Measurements from ENCODE around the gene RASSF5. TPM values are rescaled to one million over a fixed set of nuclear protein-coding genes. Genes with fewer than 3 reads are reported as not detected.

RASSF5 gene
- total RNA-seq, 2 experiments from 2014 or later, result 257 to 258 TPM

- Mint-ChIP-seq H3K27me3 (ENCODE audit: low read depth) (peaks cover 22% of the 10 kb centered on the region), H3K36me3 (ENCODE audit: low read depth) (no peaks in the 10 kb centered on the region), H3K4me1 (ENCODE audit: low read depth) (peaks cover 31% of the 10 kb centered on the region), H3K27ac (no peak overlapping the region), H3K4me3 (no peak overlapping the region), H3K9me3 (no peaks in the 10 kb centered on the region)
- CTCF ChIA-PET, result interaction anchor here (0.5 kb wide), 1 partner anchor 122 kb away, joined by 3 read pairs; no protein-coding TSS in a partner anchor
- intact Hi-C loops (cut with micrococcal nuclease), result no loop called here
- DNase-seq, result no peak
Observed at GRCh38 chr1:206509612-206510257, 2.4 kb downstream of the RASSF5 start.

- peaks cover 22% of the 10 kb centered on the region for H3K27me3 Mint-ChIP-seq (ENCODE audit: low read depth)
- intact Hi-C loops (cut with micrococcal nuclease), result no loop called here
- H3K27ac Mint-ChIP-seq, result no peak overlapping the region
- no peaks in the 10 kb centered on the region for H3K36me3 Mint-ChIP-seq (ENCODE audit: low read depth)
- peaks cover 28% of the 10 kb centered on the region for H3K4me1 Mint-ChIP-seq (ENCODE audit: low read depth)
- DNase-seq, result no peak
- H3K4me3 Mint-ChIP-seq, result no peak overlapping the region
- no peaks in the 10 kb centered on the region for H3K9me3 Mint-ChIP-seq
- CTCF ChIA-PET, result no interaction called here
Observed at GRCh38 chr1:206510371-206510770, 3.0 kb downstream of the RASSF5 start.

GRCh38 chr1:206511362-206512057 lies 4.2 kb downstream of the RASSF5 start:
- no peak overlapping the region for H3K4me3 Mint-ChIP-seq
- H3K9me3 Mint-ChIP-seq, result no peaks in the 10 kb centered on the region
- H3K27me3 Mint-ChIP-seq (ENCODE audit: low read depth), result peaks cover 22% of the 10 kb centered on the region
- no peak for DNase-seq
- H3K36me3 Mint-ChIP-seq (ENCODE audit: low read depth), result no peaks in the 10 kb centered on the region
- CTCF ChIA-PET, result no interaction called here
- H3K4me1 Mint-ChIP-seq (ENCODE audit: low read depth), result peaks cover 24% of the 10 kb centered on the region
- no peak overlapping the region for H3K27ac Mint-ChIP-seq
- intact Hi-C loops (cut with micrococcal nuclease), result no loop called here

- intact Hi-C loops (cut with micrococcal nuclease), result no loop called here
- no peak overlapping the region for H3K27ac Mint-ChIP-seq
- DNase-seq, result no peak
- CTCF ChIA-PET, result interaction anchor here (1.0 kb wide), 1 partner anchor 22 kb away, joined by 3 read pairs; no protein-coding TSS in a partner anchor
- H3K27me3 Mint-ChIP-seq (ENCODE audit: low read depth), result peaks cover 22% of the 10 kb centered on the region
- H3K9me3 Mint-ChIP-seq, result no peaks in the 10 kb centered on the region
- H3K36me3 Mint-ChIP-seq (ENCODE audit: low read depth), result no peaks in the 10 kb centered on the region
- H3K4me3 Mint-ChIP-seq, result no peak overlapping the region
- peaks cover 22% of the 10 kb centered on the region for H3K4me1 Mint-ChIP-seq (ENCODE audit: low read depth)
Observed at GRCh38 chr1:206512058-206512850, 4.9 kb downstream of the RASSF5 start.

GRCh38 chr1:206512851-206513180 lies 5.5 kb downstream of the RASSF5 start:
- CTCF ChIA-PET, result interaction anchor here (1.0 kb wide), 1 partner anchor 23 kb away, joined by 3 read pairs; no protein-coding TSS in a partner anchor
- Mint-ChIP-seq H3K36me3 (ENCODE audit: low read depth) (no peaks in the 10 kb centered on the region), H3K4me3 (no peak overlapping the region), H3K27me3 (ENCODE audit: low read depth) (peaks cover 22% of the 10 kb centered on the region), H3K4me1 (ENCODE audit: low read depth) (peaks cover 22% of the 10 kb centered on the region), H3K27ac (no peak overlapping the region), H3K9me3 (no peaks in the 10 kb centered on the region)
- intact Hi-C loops (cut with micrococcal nuclease), result no loop called here
- no peak for DNase-seq

- intact Hi-C loops (cut with micrococcal nuclease), result no loop called here
- H3K9me3 Mint-ChIP-seq, result no peaks in the 10 kb centered on the region
- no peaks in the 10 kb centered on the region for H3K36me3 Mint-ChIP-seq (ENCODE audit: low read depth)
- no peak overlapping the region for H3K4me3 Mint-ChIP-seq
- DNase-seq, result no peak
- H3K27me3 Mint-ChIP-seq (ENCODE audit: low read depth), result peaks cover 15% of the 10 kb centered on the region
- peaks cover 16% of the 10 kb centered on the region for H3K4me1 Mint-ChIP-seq (ENCODE audit: low read depth)
- H3K27ac Mint-ChIP-seq, result no peak overlapping the region
- CTCF ChIA-PET, result no interaction called here
Observed at GRCh38 chr1:206513312-206514111, 6.2 kb downstream of the RASSF5 start.

- H3K27ac Mint-ChIP-seq, result no peak overlapping the region
- CTCF ChIA-PET, result interaction anchor here (1.0 to 1.3 kb wide), 2 partner anchors 53 to 149 kb away, joined by 4 to 5 read pairs; no protein-coding TSS in a partner anchor
- H3K27me3 Mint-ChIP-seq (ENCODE audit: low read depth), result peaks cover 2% of the 10 kb centered on the region
- H3K36me3 Mint-ChIP-seq (ENCODE audit: low read depth), result no peaks in the 10 kb centered on the region
- peaks cover 6% of the 10 kb centered on the region for H3K4me1 Mint-ChIP-seq (ENCODE audit: low read depth)
- H3K4me3 Mint-ChIP-seq, result no peak overlapping the region
- H3K9me3 Mint-ChIP-seq, result no peaks in the 10 kb centered on the region
- intact Hi-C loops (cut with micrococcal nuclease), result no loop called here
- DNase-seq, result no peak
Observed at GRCh38 chr1:206514813-206515387, 7.6 kb downstream of the RASSF5 start.

GRCh38 chr1:206516728-206516990 lies 9.3 kb downstream of the RASSF5 start:
- no peak overlapping the region for H3K27ac Mint-ChIP-seq
- no peak overlapping the region for H3K4me3 Mint-ChIP-seq
- CTCF ChIA-PET, result interaction anchor here (0.8 to 1.3 kb wide), 3 partner anchors 37 to 147 kb away, joined by 3 to 5 read pairs (median 4); no protein-coding TSS in a partner anchor

GRCh38 chr1:206517784-206518183 lies 10.5 kb downstream of the RASSF5 start:
- CTCF ChIA-PET, result interaction anchor here (1.0 to 1.3 kb wide), 2 partner anchors 14 to 146 kb away, joined by 3 to 5 read pairs; no protein-coding TSS in a partner anchor

More at GRCh38 chr1:206516728-206516990, 9.3 kb downstream of the RASSF5 start:
- intact Hi-C loops (cut with micrococcal nuclease), result no loop called here
- Mint-ChIP-seq H3K4me1 (ENCODE audit: low read depth) (peaks cover 6% of the 10 kb centered on the region), H3K36me3 (ENCODE audit: low read depth) (no peaks in the 10 kb centered on the region), H3K9me3 (no peaks in the 10 kb centered on the region), H3K27me3 (ENCODE audit: low read depth) (no peaks in the 10 kb centered on the region)
- DNase-seq, result no peak

GRCh38 chr1:206518206-206518605 lies 10.9 kb downstream of the RASSF5 start:
- Mint-ChIP-seq H3K27me3 (ENCODE audit: low read depth) (no peaks in the 10 kb centered on the region), H3K36me3 (ENCODE audit: low read depth) (no peaks in the 10 kb centered on the region), H3K4me3 (no peak overlapping the region), H3K4me1 (ENCODE audit: low read depth) (peaks cover 6% of the 10 kb centered on the region), H3K9me3 (no peaks in the 10 kb centered on the region), H3K27ac (no peak overlapping the region)
- intact Hi-C loops (cut with micrococcal nuclease), result no loop called here
- DNase-seq, result no peak
- CTCF ChIA-PET, result interaction anchor here (1.0 to 1.1 kb wide), 3 partner anchors 12 to 146 kb away, joined by 3 read pairs; no protein-coding TSS in a partner anchor

More at GRCh38 chr1:206517784-206518183, 10.5 kb downstream of the RASSF5 start:
- no peaks in the 10 kb centered on the region for H3K36me3 Mint-ChIP-seq (ENCODE audit: low read depth)
- no peak overlapping the region for H3K27ac Mint-ChIP-seq
- no peaks in the 10 kb centered on the region for H3K9me3 Mint-ChIP-seq
- no peak overlapping the region for H3K4me3 Mint-ChIP-seq
- no peak for DNase-seq
- no peaks in the 10 kb centered on the region for H3K27me3 Mint-ChIP-seq (ENCODE audit: low read depth)
- intact Hi-C loops (cut with micrococcal nuclease), result no loop called here
- peaks cover 6% of the 10 kb centered on the region for H3K4me1 Mint-ChIP-seq (ENCODE audit: low read depth)

- H3K4me1 Mint-ChIP-seq (ENCODE audit: low read depth), result peaks cover 6% of the 10 kb centered on the region
- no peaks in the 10 kb centered on the region for H3K27me3 Mint-ChIP-seq (ENCODE audit: low read depth)
- no peak overlapping the region for H3K27ac Mint-ChIP-seq
- no peak for DNase-seq
- no peaks in the 10 kb centered on the region for H3K9me3 Mint-ChIP-seq
- no peak overlapping the region for H3K4me3 Mint-ChIP-seq
- intact Hi-C loops (cut with micrococcal nuclease), result no loop called here
- H3K36me3 Mint-ChIP-seq (ENCODE audit: low read depth), result no peaks in the 10 kb centered on the region
- CTCF ChIA-PET, result interaction anchor here (0.6 to 1.1 kb wide), 5 partner anchors 12 to 145 kb away, joined by 3 read pairs; no protein-coding TSS in a partner anchor
Observed at GRCh38 chr1:206518743-206519142, 11.4 kb downstream of the RASSF5 start.
